Duodenal mucosa (tissue), 2 donors: ENCODE results near the gene TFAP2C.

ENCODE experiments used
- H3K27ac ChIP-seq: one replicate; pipeline ENCODE4 v1.7.0; 2013; ENCODE audit warnings: low read depth, low read length
- H3K27me3 ChIP-seq, 2 donors: one replicate each; pipeline ENCODE4 v1.7.0; 2013; ENCODE audit warnings: low read length in 2 of 2, control low read depth in 1 of 2; ENCODE audit not compliant: insufficient read depth in 2 of 2, control insufficient read depth in 1 of 2
- H3K36me3 ChIP-seq, 2 donors: one replicate each; pipeline ENCODE4 v1.7.0; 2013; ENCODE audit warnings: low read length in 2 of 2, control low read depth in 1 of 2; ENCODE audit not compliant: insufficient read depth in 2 of 2, control insufficient read depth in 1 of 2
- H3K4me1 ChIP-seq, 2 donors: one replicate each; pipeline ENCODE4 v1.7.0; 2013; ENCODE audit warnings: low read length in 2 of 2, control low read depth in 1 of 2; ENCODE audit not compliant: insufficient read depth in 2 of 2, control insufficient read depth in 1 of 2
- H3K4me3 ChIP-seq, 2 donors: one replicate each; pipeline ENCODE4 v1.7.0; 2013; ENCODE audit warnings: low read length in 2 of 2, low read depth in 1 of 2
- H3K9ac ChIP-seq, 2 donors: one replicate each; pipeline ENCODE4 v1.7.0; 2013; ENCODE audit warnings: low read length in 2 of 2, low read depth in 1 of 2
- H3K9me3 ChIP-seq, 2 donors: one replicate each; pipeline ENCODE4 v1.7.0; 2013; ENCODE audit warnings: low read length in 2 of 2, control low read depth in 1 of 2; ENCODE audit not compliant: control insufficient read depth in 1 of 2

Gene TFAP2C

GRCh38 chr20:56665806-56666205, 36.7 kb downstream of the TFAP2C start:
- Histone ChIP-seq H3K4me1 (no peaks in the 10 kb centered on the region), H3K4me3 (no peak overlapping the region), H3K9me3 (no peaks in the 10 kb centered on the region), H3K27ac (no peak overlapping the region), H3K9ac (no peak overlapping the region), H3K36me3 (no peaks in the 10 kb centered on the region), H3K27me3 (no peaks in the 10 kb centered on the region)

GRCh38 chr20:56673450-56673849, 44.3 kb downstream of the TFAP2C start:
- no peak overlapping the region for H3K4me3 ChIP-seq
- H3K9me3 ChIP-seq = no peaks in the 10 kb centered on the region
- H3K36me3 ChIP-seq = no peaks in the 10 kb centered on the region
- H3K9ac ChIP-seq = no peak overlapping the region
- no peak overlapping the region for H3K27ac ChIP-seq
- H3K27me3 ChIP-seq = no peaks in the 10 kb centered on the region
- no peaks in the 10 kb centered on the region for H3K4me1 ChIP-seq

- no peak overlapping the region for H3K27ac ChIP-seq
Observed at GRCh38 chr20:56676001-56676400, 46.9 kb downstream of the TFAP2C start.

DNA sequence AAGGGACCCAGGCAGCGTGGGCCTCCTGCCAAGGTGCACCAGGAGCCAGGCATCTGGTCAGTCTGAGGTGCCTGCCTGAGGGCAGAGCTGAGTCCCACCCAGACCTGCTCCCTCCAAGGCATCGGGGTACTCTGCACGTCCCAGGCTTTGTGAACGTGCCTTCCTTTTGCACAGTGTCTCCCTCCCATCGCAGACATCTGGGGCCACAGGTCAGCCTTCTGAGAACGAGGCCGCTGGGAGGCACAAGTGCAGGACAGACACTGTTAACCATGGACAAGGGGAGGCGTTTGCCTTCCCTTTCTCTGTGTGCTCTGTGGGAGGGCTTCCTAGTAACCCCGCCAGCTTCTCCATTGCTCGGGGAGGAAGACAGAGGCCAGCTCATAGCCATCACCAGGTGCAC, 47.6 kb downstream of the TFAP2C start:
- Histone ChIP-seq H3K27me3 (no peaks in the 10 kb centered on the region), H3K4me3 (no peak overlapping the region), H3K36me3 (no peaks in the 10 kb centered on the region), H3K9me3 (no peaks in the 10 kb centered on the region), H3K27ac (no peak overlapping the region), H3K9ac (no peak overlapping the region), H3K4me1 (no peaks in the 10 kb centered on the region)

More at GRCh38 chr20:56676001-56676400, 46.9 kb downstream of the TFAP2C start:
- Histone ChIP-seq H3K4me1 (no peaks in the 10 kb centered on the region), H3K27me3 (no peaks in the 10 kb centered on the region), H3K9ac (no peak overlapping the region), H3K4me3 (no peak overlapping the region), H3K9me3 (no peaks in the 10 kb centered on the region), H3K36me3 (no peaks in the 10 kb centered on the region)

DNA sequence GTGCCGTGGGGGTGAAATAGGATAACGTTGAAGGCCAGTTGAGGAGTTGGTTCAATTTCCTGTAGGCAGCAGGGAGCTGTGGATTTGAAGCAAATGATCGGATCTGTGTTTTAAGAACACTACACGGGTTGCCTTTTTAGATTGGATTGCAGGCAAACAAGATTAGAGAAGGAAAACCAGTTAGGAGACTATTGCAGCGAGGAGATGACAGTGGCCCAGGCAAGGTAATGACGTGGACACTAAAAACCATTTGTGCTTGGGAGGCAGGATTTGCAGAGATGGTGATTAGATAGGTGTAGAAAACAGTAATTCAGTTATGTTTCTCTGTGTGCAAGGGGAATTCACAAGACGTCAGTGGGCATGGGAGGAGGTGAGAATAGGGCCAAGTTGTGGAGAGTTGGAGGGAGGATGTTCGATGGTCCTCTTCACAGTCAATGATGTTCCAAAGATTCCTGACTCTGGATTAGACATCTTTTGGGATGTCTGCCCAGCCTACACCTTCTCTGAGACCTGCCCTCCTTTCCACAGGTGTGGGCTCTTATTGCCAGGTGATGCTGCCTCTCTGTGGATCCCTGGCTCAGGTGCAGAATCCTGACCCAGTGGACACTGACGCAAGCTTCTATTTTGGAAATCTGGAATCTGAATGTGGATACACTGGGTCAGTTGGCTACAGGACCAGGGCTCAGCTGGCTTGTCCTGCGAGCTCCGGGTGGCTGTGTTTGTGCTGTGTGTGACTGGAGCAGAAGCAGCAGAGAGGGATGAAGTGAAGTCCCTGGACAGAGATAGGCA, 54.2 kb downstream of the TFAP2C start:
- no peaks in the 10 kb centered on the region for H3K9me3 ChIP-seq
- no peak overlapping the region for H3K4me3 ChIP-seq
- peaks cover 0 to 2% of the 10 kb centered on the region in 2 donors for H3K27me3 ChIP-seq
- H3K9ac ChIP-seq = no peak overlapping the region
- H3K27ac ChIP-seq = no peak overlapping the region
- H3K36me3 ChIP-seq = no peaks in the 10 kb centered on the region
- H3K4me1 ChIP-seq = no peaks in the 10 kb centered on the region

DNA sequence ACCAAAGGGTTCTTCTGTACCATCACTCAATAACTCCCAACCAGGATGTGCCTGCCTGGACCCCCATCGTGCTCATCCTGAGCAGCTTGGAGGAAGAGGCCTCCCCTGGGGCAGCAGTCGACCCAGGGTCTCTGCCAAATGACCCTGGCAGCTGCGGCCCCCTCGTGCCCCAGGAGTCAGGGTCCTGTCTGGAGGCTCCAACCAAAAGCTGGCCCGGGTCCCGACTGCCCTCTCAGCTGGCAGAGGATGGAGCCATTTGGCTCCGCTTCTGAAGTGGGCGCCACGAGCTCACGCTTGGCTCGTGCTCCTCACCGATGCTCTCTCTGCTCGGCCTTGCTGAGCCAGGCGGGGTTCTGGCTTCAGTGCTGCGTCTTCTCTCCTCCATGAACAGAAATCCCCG, 56.8 kb downstream of the TFAP2C start:
- no peaks in the 10 kb centered on the region for H3K4me1 ChIP-seq
- H3K36me3 ChIP-seq = no peaks in the 10 kb centered on the region
- H3K4me3 ChIP-seq = no peak overlapping the region
- H3K9ac ChIP-seq = no peak overlapping the region
- H3K9me3 ChIP-seq = no peaks in the 10 kb centered on the region
- H3K27me3 ChIP-seq = peaks cover 0 to 2% of the 10 kb centered on the region in 2 donors
- H3K27ac ChIP-seq = no peak overlapping the region

- H3K9ac ChIP-seq = no peak overlapping the region
- no peak overlapping the region for H3K4me3 ChIP-seq
- no peaks in the 10 kb centered on the region for H3K4me1 ChIP-seq
- H3K9me3 ChIP-seq = no peaks in the 10 kb centered on the region
- H3K27ac ChIP-seq = no peak overlapping the region
- peaks cover 0 to 2% of the 10 kb centered on the region in 2 donors for H3K27me3 ChIP-seq
- no peaks in the 10 kb centered on the region for H3K36me3 ChIP-seq
Observed at GRCh38 chr20:56687061-56687460, 58.0 kb downstream of the TFAP2C start.

- Histone ChIP-seq H3K4me1 (no peaks in the 10 kb centered on the region), H3K36me3 (no peaks in the 10 kb centered on the region), H3K4me3 (no peak overlapping the region), H3K9me3 (no peaks in the 10 kb centered on the region), H3K27me3 (peaks cover 0 to 2% of the 10 kb centered on the region in 2 donors), H3K9ac (no peak overlapping the region), H3K27ac (no peak overlapping the region)
Observed at GRCh38 chr20:56688106-56688505, 59.0 kb downstream of the TFAP2C start.
